ENCODE measurements around the gene PHACTR1.

PHACTR1 gene

GRCh38 chr6:13198168-13198567 lies 481.6 kb downstream of the PHACTR1 start:
- no peak for DNase-seq (ENCODE audit: low spot score)

- no peak for DNase-seq (ENCODE audit: low spot score)
Observed at GRCh38 chr6:13201336-13201735, 484.8 kb downstream of the PHACTR1 start.

- no peak for DNase-seq (ENCODE audit: low spot score)
Observed at GRCh38 chr6:13203145-13203544, 486.6 kb downstream of the PHACTR1 start.

- DNase-seq (ENCODE audit: low spot score): no peak
Observed at GRCh38 chr6:13205106-13205505, 488.5 kb downstream of the PHACTR1 start.

- DNase-seq (ENCODE audit: low spot score): no peak
Observed at GRCh38 chr6:13212096-13212495, 495.5 kb downstream of the PHACTR1 start.

- no peak for DNase-seq (ENCODE audit: low spot score)
Observed at GRCh38 chr6:13212538-13212937, 496.0 kb downstream of the PHACTR1 start.

GRCh38 chr6:13215390-13215789 lies 498.8 kb downstream of the PHACTR1 start:
- no peak for DNase-seq (ENCODE audit: low spot score)

- no peak for DNase-seq (ENCODE audit: low spot score)
Observed at GRCh38 chr6:13216236-13217014, 499.9 kb downstream of the PHACTR1 start.

GRCh38 chr6:13217206-13217905 lies 500.8 kb downstream of the PHACTR1 start:
- no peak for DNase-seq (ENCODE audit: low spot score)

- DNase-seq (ENCODE audit: low spot score): no peak
Observed at GRCh38 chr6:13220266-13220665, 503.7 kb downstream of the PHACTR1 start.

GRCh38 chr6:13222048-13222447 lies 505.5 kb downstream of the PHACTR1 start:
- DNase-seq (ENCODE audit: low spot score): no peak

GRCh38 chr6:13226071-13226470 lies 509.5 kb downstream of the PHACTR1 start:
- DNase-seq (ENCODE audit: low spot score): no peak

GRCh38 chr6:13228264-13229204 lies 512.0 kb downstream of the PHACTR1 start:
- no peak for DNase-seq (ENCODE audit: low spot score)

- DNase-seq (ENCODE audit: low spot score): peak; percentile 55
Observed at GRCh38 chr6:13229205-13230085, 512.9 kb downstream of the PHACTR1 start.

- no peak for DNase-seq (ENCODE audit: low spot score)
Observed at GRCh38 chr6:13233106-13233505, 516.5 kb downstream of the PHACTR1 start.

GRCh38 chr6:13234130-13234529 lies 517.6 kb downstream of the PHACTR1 start:
- no peak for DNase-seq (ENCODE audit: low spot score)

- DNase-seq (ENCODE audit: low spot score): no peak
Observed at GRCh38 chr6:13235339-13235738, 518.8 kb downstream of the PHACTR1 start.

- no peak for DNase-seq (ENCODE audit: low spot score)
Observed at GRCh38 chr6:13237318-13237717, 520.8 kb downstream of the PHACTR1 start.

- DNase-seq (ENCODE audit: low spot score): no peak
Observed at GRCh38 chr6:13238017-13238416, 521.5 kb downstream of the PHACTR1 start.

GRCh38 chr6:13238640-13239216 lies 522.2 kb downstream of the PHACTR1 start:
- DNase-seq (ENCODE audit: low spot score): no peak
